DOHH2 (cell line): ENCODE results near the gene SLC11A1.

Experiments used
- H3F3A ChIP-seq: fragments of 200-600 bp; sonication (generic), shearing (Covaris generic); 2 replicates; pipeline ENCODE4 v1.6.0; 2016; ENCODE audit warnings: antibody characterized with exemption, mild to moderate bottlenecking; ENCODE audit not compliant: control insufficient read depth, insufficient read depth
- H3K27ac ChIP-seq: fragments of 200-600 bp; sonication (generic); 2 replicates; pipeline ENCODE4 v1.5.1; 2014; ENCODE audit warnings: low read depth, mild to moderate bottlenecking, low read length, moderate library complexity
- H3K27me3 ChIP-seq: fragments of 200-600 bp; sonication (generic); 2 replicates; pipeline ENCODE4 v1.6.1; 2014; ENCODE audit warnings: mild to moderate bottlenecking, low read length, mixed read lengths; ENCODE audit not compliant: control insufficient read depth
- H3K36me3 ChIP-seq: fragments of 200-600 bp; sonication (generic); 2 replicates; pipeline ENCODE4 v1.6.1; 2014; ENCODE audit warnings: mild to moderate bottlenecking, low read length, moderate library complexity, mixed read lengths; ENCODE audit not compliant: control insufficient read depth
- H3K4me1 ChIP-seq: fragments of 200-600 bp; sonication (generic); 2 replicates; pipeline ENCODE4 v1.6.1; 2014; ENCODE audit warnings: mild to moderate bottlenecking, low read length, mixed read lengths; ENCODE audit not compliant: control insufficient read depth
- H3K4me2 ChIP-seq: fragments of 200-600 bp; sonication (generic); 2 replicates; pipeline ENCODE4 v1.6.0; 2014; ENCODE audit warnings: mild to moderate bottlenecking, low read length, moderate library complexity
- H3K4me3 ChIP-seq: fragments of 200-600 bp; sonication (generic); 2 replicates; pipeline ENCODE4 v1.5.1; 2014; ENCODE audit warnings: mild to moderate bottlenecking, low read length, mixed read lengths
- H3K79me2 ChIP-seq: fragments of 200-600 bp; sonication (generic); 2 replicates; pipeline ENCODE4 v1.6.1; 2014; ENCODE audit warnings: mild to moderate bottlenecking, low read length, mixed read lengths; ENCODE audit not compliant: control insufficient read depth
- H3K9me2 ChIP-seq: fragments of 200-600 bp; sonication (generic); replicated peaks from 2 replicates; pipeline ENCODE4 v1.6.1; 2014; ENCODE audit warnings: mild to moderate bottlenecking, low read length, mixed read lengths; ENCODE audit not compliant: control insufficient read depth
- H3K9me3 ChIP-seq: fragments of 200-600 bp; sonication (generic); 2 replicates; pipeline ENCODE4 v1.6.1; 2014; ENCODE audit warnings: antibody characterized with exemption, low read length, mixed read lengths; ENCODE audit not compliant: control insufficient read depth, insufficient read depth
- H4K20me1 ChIP-seq: fragments of 200-600 bp; sonication (generic); 2 replicates; pipeline ENCODE4 v1.6.0; 2014; ENCODE audit warnings: low read depth, mild to moderate bottlenecking, antibody characterized with exemption, low read length, moderate library complexity; ENCODE audit not compliant: control insufficient read depth, insufficient read depth
- CTCF ChIP-seq: fragments of 200-600 bp; sonication (generic); IDR thresholded peaks from one replicate; pipeline ENCODE4 v1.5.1; 2014; ENCODE audit warnings: antibody characterized with exemption, mild to moderate bottlenecking, low read depth, low read length; ENCODE audit not compliant: poor library complexity, severe bottlenecking
- EZH2phosphoT487 ChIP-seq: fragments of 200-600 bp; sonication (generic); IDR thresholded peaks from 2 replicates; pipeline ENCODE4 v1.6.1; 2017; ENCODE audit warnings: borderline replicate concordance, mild to moderate bottlenecking, antibody characterized with exemption, low read length, moderate library complexity, mixed read lengths

The SLC11A1 gene

GRCh38 chr2:218334531-218334930 is 47.5 kb upstream of the SLC11A1 start:
- no peaks in the 10 kb centered on the region for H3K36me3 ChIP-seq
- H3K9me3 ChIP-seq, result no peaks in the 10 kb centered on the region
- peaks cover 60% of the 10 kb centered on the region for H3K4me1 ChIP-seq
- TF ChIP-seq CTCF (no peak), EZH2phosphoT487 (no peak)
- peak overlapping the region; percentile 30 for H3K4me3 ChIP-seq
- H3F3A ChIP-seq, result peaks cover 16% of the 10 kb centered on the region
- peak overlapping the region; percentile 47 for H3K27ac ChIP-seq
- H3K79me2 ChIP-seq, result no peaks in the 10 kb centered on the region
- H3K9me2 ChIP-seq, result no peaks in the 10 kb centered on the region
- no peaks in the 10 kb centered on the region for H4K20me1 ChIP-seq
- H3K4me2 ChIP-seq, result peak overlapping the region; percentile 51
- no peaks in the 10 kb centered on the region for H3K27me3 ChIP-seq

GRCh38 chr2:218340656-218341055 is 41.4 kb upstream of the SLC11A1 start:
- Histone ChIP-seq H3K36me3 (no peaks in the 10 kb centered on the region), H3K79me2 (no peaks in the 10 kb centered on the region), H3K4me2 (no peak overlapping the region), H3K9me3 (no peaks in the 10 kb centered on the region), H3K4me3 (no peak overlapping the region), H3K27ac (no peak overlapping the region), H3K27me3 (no peaks in the 10 kb centered on the region), H3K4me1 (peaks cover 3% of the 10 kb centered on the region), H3F3A (no peaks in the 10 kb centered on the region), H4K20me1 (no peaks in the 10 kb centered on the region), H3K9me2 (no peaks in the 10 kb centered on the region)
- no peak for TF ChIP-seq EZH2phosphoT487

GRCh38 chr2:218341381-218341780 is 40.7 kb upstream of the SLC11A1 start:
- H3F3A ChIP-seq, result no peaks in the 10 kb centered on the region
- H3K4me3 ChIP-seq, result no peak overlapping the region
- no peak for TF ChIP-seq CTCF
- no peak for TF ChIP-seq EZH2phosphoT487
- no peak overlapping the region for H3K4me2 ChIP-seq
- no peaks in the 10 kb centered on the region for H3K79me2 ChIP-seq
- H4K20me1 ChIP-seq, result no peaks in the 10 kb centered on the region
- no peaks in the 10 kb centered on the region for H3K36me3 ChIP-seq
- H3K4me1 ChIP-seq, result no peaks in the 10 kb centered on the region
- no peak overlapping the region for H3K27ac ChIP-seq
- H3K9me2 ChIP-seq, result no peaks in the 10 kb centered on the region
- H3K9me3 ChIP-seq, result no peaks in the 10 kb centered on the region
- no peaks in the 10 kb centered on the region for H3K27me3 ChIP-seq

- no peaks in the 10 kb centered on the region for H3K36me3 ChIP-seq
Observed at GRCh38 chr2:218342837-218343236, 39.2 kb upstream of the SLC11A1 start.

More at GRCh38 chr2:218342837-218343236, 39.2 kb upstream of the SLC11A1 start:
- no peaks in the 10 kb centered on the region for H4K20me1 ChIP-seq
- H3F3A ChIP-seq, result no peaks in the 10 kb centered on the region
- no peaks in the 10 kb centered on the region for H3K79me2 ChIP-seq
- no peaks in the 10 kb centered on the region for H3K9me3 ChIP-seq
- H3K4me1 ChIP-seq, result no peaks in the 10 kb centered on the region
- TF ChIP-seq EZH2phosphoT487, result no peak
- no peak for TF ChIP-seq CTCF
- H3K27me3 ChIP-seq, result no peaks in the 10 kb centered on the region
- no peak overlapping the region for H3K27ac ChIP-seq
- no peaks in the 10 kb centered on the region for H3K9me2 ChIP-seq
- H3K4me3 ChIP-seq, result no peak overlapping the region
- no peak overlapping the region for H3K4me2 ChIP-seq
